Parathyroid adenoma (tissue), 2 donors: ENCODE measurements around the gene ARHGAP26.

Experiments used
- H2AFZ ChIP-seq: fragments of 300-600 bp; sonication (generic); one replicate; pipeline ENCODE4 v1.7.0; 2017; ENCODE audit warnings: antibody characterized with exemption, mild to moderate bottlenecking
- H3K27ac ChIP-seq: fragments of 300-600 bp; sonication (generic); one replicate; pipeline ENCODE4 v1.7.0; 2017
- H3K27me3 ChIP-seq: fragments of 300-600 bp; sonication (generic); one replicate; pipeline ENCODE4 v1.7.0; 2017; ENCODE audit warnings: low read length; ENCODE audit not compliant: control insufficient read depth, insufficient read depth
- H3K36me3 ChIP-seq: fragments of 300-600 bp; sonication (generic); one replicate; pipeline ENCODE4 v1.7.0; 2017; ENCODE audit warnings: low read length; ENCODE audit not compliant: control insufficient read depth, insufficient read depth
- H3K4me1 ChIP-seq: fragments of 300-600 bp; sonication (generic); one replicate; pipeline ENCODE4 v1.7.0; 2017; ENCODE audit warnings: control low read depth
- H3K4me2 ChIP-seq: fragments of 300-600 bp; sonication (generic); one replicate; pipeline ENCODE4 v1.7.0; 2017; ENCODE audit warnings: low read length
- H3K4me3 ChIP-seq: fragments of 300-600 bp; sonication (generic); one replicate; pipeline ENCODE4 v1.7.0; 2017; ENCODE audit warnings: low read depth, low read length
- H3K79me2 ChIP-seq: fragments of 300-600 bp; sonication (generic); one replicate; pipeline ENCODE4 v1.7.0; 2017; ENCODE audit warnings: control low read depth
- H3K9ac ChIP-seq: fragments of 300-600 bp; sonication (generic); one replicate; pipeline ENCODE4 v1.7.0; 2017; ENCODE audit warnings: mild to moderate bottlenecking
- H3K9me3 ChIP-seq: fragments of 300-600 bp; sonication (generic); one replicate; pipeline ENCODE4 v1.7.0; 2017; ENCODE audit warnings: low read length; ENCODE audit not compliant: control insufficient read depth
- CTCF ChIP-seq: fragments of 300-600 bp; sonication (generic); IDR thresholded peaks from one replicate; pipeline ENCODE4 v1.7.0; 2017; ENCODE audit warnings: antibody characterized with exemption, mild to moderate bottlenecking
- donor health status: primary hyperparathyroidism.

Gene ARHGAP26

GRCh38 chr5:143130613-143131305 lies 360.6 kb downstream of the ARHGAP26 start:
- no peak overlapping the region for H2AFZ ChIP-seq
- TF ChIP-seq CTCF: no peak
- no peaks in the 10 kb centered on the region for H3K79me2 ChIP-seq
- H3K9me3 ChIP-seq: no peaks in the 10 kb centered on the region
- no peaks in the 10 kb centered on the region for H3K4me1 ChIP-seq
- H3K4me3 ChIP-seq: no peak overlapping the region
- H3K4me2 ChIP-seq: no peak overlapping the region
- H3K27ac ChIP-seq: no peak overlapping the region
- no peak overlapping the region for H3K9ac ChIP-seq
- H3K27me3 ChIP-seq: no peaks in the 10 kb centered on the region
- H3K36me3 ChIP-seq: no peaks in the 10 kb centered on the region

GRCh38 chr5:143131972-143132371 lies 361.8 kb downstream of the ARHGAP26 start:
- Histone ChIP-seq H2AFZ (no peak overlapping the region), H3K4me2 (no peak overlapping the region), H3K79me2 (no peaks in the 10 kb centered on the region), H3K9me3 (no peaks in the 10 kb centered on the region), H3K36me3 (no peaks in the 10 kb centered on the region), H3K4me3 (no peak overlapping the region), H3K4me1 (no peaks in the 10 kb centered on the region), H3K9ac (no peak overlapping the region), H3K27ac (no peak overlapping the region), H3K27me3 (no peaks in the 10 kb centered on the region)
- TF ChIP-seq CTCF: no peak

- no peak overlapping the region for H3K4me3 ChIP-seq
- no peak overlapping the region for H3K27ac ChIP-seq
- TF ChIP-seq CTCF: no peak
- no peaks in the 10 kb centered on the region for H3K79me2 ChIP-seq
- H3K9ac ChIP-seq: no peak overlapping the region
- H3K4me2 ChIP-seq: no peak overlapping the region
- no peaks in the 10 kb centered on the region for H3K36me3 ChIP-seq
- H2AFZ ChIP-seq: no peak overlapping the region
- H3K9me3 ChIP-seq: no peaks in the 10 kb centered on the region
- H3K4me1 ChIP-seq: no peaks in the 10 kb centered on the region
- H3K27me3 ChIP-seq: no peaks in the 10 kb centered on the region
Observed at GRCh38 chr5:143132739-143133138, 362.6 kb downstream of the ARHGAP26 start.

GRCh38 chr5:143133721-143134120 lies 363.5 kb downstream of the ARHGAP26 start:
- Histone ChIP-seq H3K27me3 (no peaks in the 10 kb centered on the region), H3K27ac (no peak overlapping the region), H3K4me3 (no peak overlapping the region), H3K79me2 (no peaks in the 10 kb centered on the region), H3K4me1 (no peaks in the 10 kb centered on the region), H3K9me3 (no peaks in the 10 kb centered on the region), H3K9ac (no peak overlapping the region), H3K4me2 (no peak overlapping the region), H2AFZ (no peak overlapping the region), H3K36me3 (no peaks in the 10 kb centered on the region)
- no peak for TF ChIP-seq CTCF

GRCh38 chr5:143134269-143134668 lies 364.1 kb downstream of the ARHGAP26 start:
- H3K4me3 ChIP-seq: no peak overlapping the region
- no peak overlapping the region for H3K4me2 ChIP-seq
- H3K36me3 ChIP-seq: no peaks in the 10 kb centered on the region
- TF ChIP-seq CTCF: no peak
- H3K4me1 ChIP-seq: no peaks in the 10 kb centered on the region
- no peaks in the 10 kb centered on the region for H3K27me3 ChIP-seq
- no peaks in the 10 kb centered on the region for H3K79me2 ChIP-seq
- H3K9me3 ChIP-seq: no peaks in the 10 kb centered on the region
- H2AFZ ChIP-seq: no peak overlapping the region
- no peak overlapping the region for H3K27ac ChIP-seq
- H3K9ac ChIP-seq: no peak overlapping the region
